ENCODE results near the gene CYBRD1. TPM values are rescaled to one million over a fixed set of nuclear protein-coding genes. Genes with fewer than 3 reads are reported as not detected.

Gene CYBRD1, protein sequence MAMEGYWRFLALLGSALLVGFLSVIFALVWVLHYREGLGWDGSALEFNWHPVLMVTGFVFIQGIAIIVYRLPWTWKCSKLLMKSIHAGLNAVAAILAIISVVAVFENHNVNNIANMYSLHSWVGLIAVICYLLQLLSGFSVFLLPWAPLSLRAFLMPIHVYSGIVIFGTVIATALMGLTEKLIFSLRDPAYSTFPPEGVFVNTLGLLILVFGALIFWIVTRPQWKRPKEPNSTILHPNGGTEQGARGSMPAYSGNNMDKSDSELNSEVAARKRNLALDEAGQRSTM
- 4.7 and 5.1 TPM in 2 replicates for total RNA-seq

DNA sequence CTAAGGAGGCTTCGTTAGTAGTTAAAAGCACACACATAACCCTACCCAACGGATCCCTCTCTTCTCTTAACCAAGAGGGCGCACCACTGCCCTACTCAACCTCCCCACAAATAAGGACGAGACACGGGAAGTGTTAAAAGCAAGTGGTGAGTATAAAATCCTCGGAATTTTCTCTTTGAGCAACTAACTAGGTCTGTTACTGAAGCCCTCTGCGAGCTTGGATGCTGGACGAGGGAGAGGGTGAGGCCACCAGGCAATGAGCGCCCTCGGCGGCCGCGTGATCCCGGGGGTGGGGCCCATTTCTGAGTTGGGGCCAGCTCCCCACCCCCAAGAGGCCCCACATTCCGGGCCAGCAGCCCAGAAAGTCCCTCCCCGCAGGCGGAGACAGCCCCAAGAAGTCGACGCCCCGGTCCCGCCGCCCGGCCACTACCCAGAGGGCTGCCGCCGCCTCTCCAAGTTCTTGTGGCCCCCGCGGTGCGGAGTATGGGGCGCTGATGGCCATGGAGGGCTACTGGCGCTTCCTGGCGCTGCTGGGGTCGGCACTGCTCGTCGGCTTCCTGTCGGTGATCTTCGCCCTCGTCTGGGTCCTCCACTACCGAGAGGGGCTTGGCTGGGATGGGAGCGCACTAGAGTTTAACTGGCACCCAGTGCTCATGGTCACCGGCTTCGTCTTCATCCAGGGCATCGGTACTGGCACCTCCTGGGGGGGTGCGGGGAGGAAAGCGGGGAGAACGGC is at the start of gene CYBRD1:
TSS of gene CYBRD1 (plus strand) at position 423 of the 736 bp plus-strand sequence. CDS start at position 495, 72 bp downstream.
- H3K4me1 Mint-ChIP-seq, result peaks cover 7% of the 10 kb centered on the region
- peak within 1 kb of the TSS; percentile 88 for H3K4me3 Mint-ChIP-seq
- H3K27ac Mint-ChIP-seq, result peak within 1 kb of the TSS; percentile 78
- peaks cover 46% of the 10 kb centered on the region for H3K27me3 Mint-ChIP-seq
- peak; percentile 71 for DNase-seq
- H3K36me3 Mint-ChIP-seq (ENCODE audit: low read depth), result no peaks in the 10 kb centered on the region
- intact Hi-C loops (cut with micrococcal nuclease), result loop anchor here (1.0 to 5.0 kb wide), 3 partner anchors 12 to 550 kb away; partner anchors contain the start of gene TLK1
- no peaks in the 10 kb centered on the region for H3K9me3 Mint-ChIP-seq

DNA sequence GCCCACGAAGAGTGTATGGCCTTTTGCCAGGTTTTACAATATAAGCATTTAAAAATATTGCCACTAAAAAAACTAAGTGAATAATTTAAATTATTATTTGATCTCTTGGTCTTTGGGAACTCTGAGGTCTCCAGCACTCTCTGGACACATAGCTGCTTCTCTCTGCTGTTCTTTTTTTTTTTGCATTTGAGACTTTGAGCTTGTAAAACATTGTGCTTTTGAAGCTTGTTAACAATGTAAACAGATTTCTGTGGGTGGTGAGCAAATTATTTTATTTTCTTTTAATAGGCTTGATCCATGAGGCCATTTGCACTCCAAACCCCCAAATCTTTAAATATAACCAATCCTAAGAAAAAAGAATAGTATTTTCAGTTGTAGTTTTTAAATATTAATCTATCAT is 46.3 kb upstream of the CYBRD1 start:
- Mint-ChIP-seq H3K4me3 (no peak overlapping the region), H3K27ac (no peak overlapping the region), H3K27me3 (no peaks in the 10 kb centered on the region), H3K9me3 (no peaks in the 10 kb centered on the region), H3K4me1 (peaks cover 7% of the 10 kb centered on the region), H3K36me3 (ENCODE audit: low read depth) (peaks cover 36% of the 10 kb centered on the region)
- DNase-seq, result no peak
- intact Hi-C loops (cut with micrococcal nuclease), result no loop called here

DNA sequence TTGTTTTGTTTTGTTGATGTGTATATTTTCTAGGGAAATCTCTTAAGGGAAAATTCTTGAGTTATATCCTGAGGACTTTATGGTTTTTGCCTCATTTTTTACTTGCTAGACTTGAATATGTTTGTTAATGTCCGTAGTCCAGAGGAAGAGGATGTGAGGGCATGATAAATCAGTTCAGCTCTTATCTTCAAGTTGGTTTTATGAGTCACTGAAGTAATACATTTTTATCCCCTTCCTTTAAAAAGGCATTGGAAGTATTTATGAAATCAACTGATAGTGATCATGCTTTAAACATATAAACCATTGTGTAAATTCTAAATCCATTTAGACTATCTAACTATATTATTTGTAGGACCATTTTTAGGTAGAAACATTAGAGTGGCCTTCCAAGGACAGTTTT is 43.9 kb upstream of the CYBRD1 start:
- no peak overlapping the region for H3K27ac Mint-ChIP-seq
- H3K4me3 Mint-ChIP-seq, result no peak overlapping the region
- DNase-seq, result no peak
- intact Hi-C loops (cut with micrococcal nuclease), result no loop called here
- H3K4me1 Mint-ChIP-seq, result peaks cover 9% of the 10 kb centered on the region
- H3K9me3 Mint-ChIP-seq, result no peaks in the 10 kb centered on the region
- H3K27me3 Mint-ChIP-seq, result no peaks in the 10 kb centered on the region
- H3K36me3 Mint-ChIP-seq (ENCODE audit: low read depth), result peaks cover 38% of the 10 kb centered on the region

DNA sequence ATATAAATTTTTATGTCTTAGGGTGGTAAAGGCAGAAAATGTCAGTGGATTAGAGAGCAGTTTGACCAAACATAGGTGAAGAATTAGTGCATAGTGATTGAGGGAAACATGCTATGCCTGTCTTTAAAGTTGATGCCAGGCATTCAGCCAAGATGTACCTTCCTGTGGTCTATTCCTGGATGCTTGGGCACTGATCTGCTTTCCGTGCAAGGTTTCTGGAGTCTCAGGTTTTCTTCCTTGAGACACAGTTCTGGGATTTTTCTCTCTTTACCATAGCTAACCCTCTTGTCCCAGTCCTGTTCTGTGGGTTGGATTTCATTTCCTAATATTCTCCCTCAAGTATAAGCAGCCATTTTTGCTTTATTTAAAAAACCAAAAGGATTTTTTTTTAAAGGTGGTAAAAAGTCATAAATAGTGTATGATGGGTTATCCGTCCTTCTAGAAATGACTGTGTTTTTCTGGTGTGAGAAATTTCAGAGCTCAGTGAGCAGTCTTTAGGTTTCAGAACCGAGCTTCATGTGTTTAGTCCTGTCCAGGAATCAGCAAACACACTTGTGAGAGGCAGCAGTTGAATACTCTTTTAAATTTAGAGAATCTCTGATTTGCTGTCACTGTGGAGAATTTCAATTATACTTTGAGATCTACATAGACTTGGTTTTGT is 43.0 kb upstream of the CYBRD1 start:
- H3K4me3 Mint-ChIP-seq, result no peak overlapping the region
- no peaks in the 10 kb centered on the region for H3K27me3 Mint-ChIP-seq
- intact Hi-C loops (cut with micrococcal nuclease), result no loop called here
- H3K4me1 Mint-ChIP-seq, result peaks cover 8% of the 10 kb centered on the region
- DNase-seq, result no peak
- no peaks in the 10 kb centered on the region for H3K9me3 Mint-ChIP-seq
- H3K27ac Mint-ChIP-seq, result no peak overlapping the region
- peaks cover 32% of the 10 kb centered on the region for H3K36me3 Mint-ChIP-seq (ENCODE audit: low read depth)

DNA sequence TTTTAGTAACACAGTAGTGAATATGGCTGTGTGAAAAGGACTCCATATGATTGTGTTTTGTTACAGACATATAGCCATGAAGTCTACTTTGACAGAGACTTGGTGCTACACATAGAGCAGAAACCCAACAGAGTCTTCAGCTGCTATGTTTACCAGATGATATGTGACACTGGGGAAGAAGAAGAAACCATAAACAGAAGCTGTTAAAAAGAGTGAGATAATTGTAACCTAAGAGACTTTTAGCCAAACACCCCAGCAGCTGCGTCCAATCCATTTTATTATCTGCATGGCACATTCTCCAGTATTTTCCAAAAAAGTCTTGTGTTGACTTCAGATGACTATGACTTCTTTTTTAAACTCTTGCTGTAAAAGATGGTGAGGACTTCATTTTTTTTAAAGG is 41.4 kb upstream of the CYBRD1 start:
- H3K27ac Mint-ChIP-seq, result no peak overlapping the region
- H3K27me3 Mint-ChIP-seq, result no peaks in the 10 kb centered on the region
- peaks cover 33% of the 10 kb centered on the region for H3K36me3 Mint-ChIP-seq (ENCODE audit: low read depth)
- intact Hi-C loops (cut with micrococcal nuclease), result no loop called here
- H3K9me3 Mint-ChIP-seq, result no peaks in the 10 kb centered on the region
- H3K4me1 Mint-ChIP-seq, result peaks cover 13% of the 10 kb centered on the region
- DNase-seq, result no peak
- H3K4me3 Mint-ChIP-seq, result no peak overlapping the region

DNA sequence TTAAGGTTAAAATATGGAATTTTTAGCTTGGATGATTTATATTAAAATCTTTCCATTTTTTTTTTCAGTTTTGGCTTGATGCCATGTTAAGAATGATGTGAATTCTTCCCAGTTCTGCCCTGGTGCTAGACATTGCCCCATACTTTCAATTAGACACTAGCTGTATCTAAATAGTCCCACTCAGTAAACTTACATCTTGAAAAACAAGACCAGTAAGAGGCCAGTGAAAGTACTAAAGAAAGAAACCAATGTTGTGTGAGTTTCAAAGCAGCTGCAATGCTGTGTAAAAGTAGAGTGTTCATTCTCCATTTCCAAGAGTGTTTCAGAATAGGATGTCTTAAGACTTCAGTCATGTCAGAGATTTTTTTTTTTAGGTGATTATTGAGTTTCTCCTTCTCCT is 40.0 kb upstream of the CYBRD1 start:
- no peaks in the 10 kb centered on the region for H3K27me3 Mint-ChIP-seq
- H3K36me3 Mint-ChIP-seq (ENCODE audit: low read depth), result peaks cover 32% of the 10 kb centered on the region
- no peak overlapping the region for H3K27ac Mint-ChIP-seq
- intact Hi-C loops (cut with micrococcal nuclease), result no loop called here
- no peaks in the 10 kb centered on the region for H3K9me3 Mint-ChIP-seq
- H3K4me1 Mint-ChIP-seq, result peaks cover 13% of the 10 kb centered on the region
- no peak for DNase-seq
- H3K4me3 Mint-ChIP-seq, result no peak overlapping the region

DNA sequence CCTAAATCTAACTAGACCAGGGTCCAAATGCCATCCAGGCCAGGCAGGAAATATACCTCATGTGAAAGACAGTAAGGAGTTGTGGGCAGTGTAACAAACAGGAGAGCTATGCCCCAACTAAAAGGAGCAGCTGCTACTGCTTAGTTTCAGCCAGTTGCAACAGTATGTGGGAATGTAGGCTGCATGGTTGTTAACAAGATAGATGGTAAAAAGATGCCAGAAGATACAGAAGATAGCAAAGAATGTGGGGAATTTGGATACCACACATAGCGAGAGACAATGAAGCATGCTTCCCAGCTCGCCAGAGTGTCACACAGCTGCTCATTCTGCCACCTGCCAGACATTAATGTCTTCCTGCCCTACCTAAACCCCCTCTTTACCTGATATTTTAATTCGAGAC is 39.4 kb upstream of the CYBRD1 start:
- no peak for DNase-seq
- Mint-ChIP-seq H3K4me3 (no peak overlapping the region), H3K27ac (no peak overlapping the region), H3K27me3 (no peaks in the 10 kb centered on the region), H3K9me3 (no peaks in the 10 kb centered on the region), H3K4me1 (peaks cover 13% of the 10 kb centered on the region), H3K36me3 (ENCODE audit: low read depth) (peaks cover 27% of the 10 kb centered on the region)
- intact Hi-C loops (cut with micrococcal nuclease), result no loop called here

DNA sequence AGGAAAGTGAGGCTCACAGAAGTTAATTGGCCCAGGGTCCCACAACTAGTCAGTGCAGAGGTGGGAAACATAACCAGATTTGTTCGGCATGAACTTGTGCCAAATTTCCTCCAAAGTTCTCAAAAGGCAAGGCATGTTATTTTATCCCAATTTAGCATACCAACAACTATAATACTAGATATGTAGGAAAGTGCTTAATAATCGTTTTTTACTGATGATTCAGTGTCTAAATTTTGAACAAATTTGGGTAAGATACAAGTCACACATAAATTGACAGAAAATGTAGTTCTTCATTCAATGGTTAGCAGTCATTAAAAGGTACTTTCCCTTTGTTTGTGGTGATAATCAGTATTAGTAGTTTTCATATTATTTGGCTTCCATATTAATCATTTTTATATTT is 38.5 kb upstream of the CYBRD1 start:
- no peak overlapping the region for H3K27ac Mint-ChIP-seq
- no peak overlapping the region for H3K4me3 Mint-ChIP-seq
- DNase-seq, result no peak
- intact Hi-C loops (cut with micrococcal nuclease), result no loop called here
- no peaks in the 10 kb centered on the region for H3K27me3 Mint-ChIP-seq
- H3K36me3 Mint-ChIP-seq (ENCODE audit: low read depth), result peaks cover 24% of the 10 kb centered on the region
- peaks cover 13% of the 10 kb centered on the region for H3K4me1 Mint-ChIP-seq
- H3K9me3 Mint-ChIP-seq, result no peaks in the 10 kb centered on the region

DNA sequence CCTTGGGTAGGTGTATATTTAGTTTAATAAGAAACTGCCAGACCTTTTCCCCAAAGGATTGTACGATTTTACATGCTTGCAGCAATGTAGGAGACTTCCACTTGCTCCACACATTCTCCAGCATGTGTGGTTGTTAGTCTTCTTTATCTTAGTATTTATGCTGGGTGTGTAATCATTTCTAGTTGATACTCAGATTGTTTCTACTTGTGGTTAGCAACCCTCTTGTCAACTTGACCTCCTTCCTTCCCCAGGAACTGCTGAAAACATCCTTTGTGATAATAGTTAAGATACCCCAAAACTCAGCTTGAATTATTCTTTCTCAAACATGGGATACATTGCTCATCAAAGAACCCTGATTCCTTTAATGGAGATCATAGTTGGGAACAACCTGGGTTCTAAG is 37.2 kb upstream of the CYBRD1 start:
- no peaks in the 10 kb centered on the region for H3K27me3 Mint-ChIP-seq
- peak overlapping the region; percentile 32 for H3K27ac Mint-ChIP-seq
- H3K4me3 Mint-ChIP-seq, result no peak overlapping the region
- DNase-seq, result no peak
- intact Hi-C loops (cut with micrococcal nuclease), result no loop called here
- no peaks in the 10 kb centered on the region for H3K9me3 Mint-ChIP-seq
- H3K4me1 Mint-ChIP-seq, result peaks cover 9% of the 10 kb centered on the region
- peaks cover 20% of the 10 kb centered on the region for H3K36me3 Mint-ChIP-seq (ENCODE audit: low read depth)

DNA sequence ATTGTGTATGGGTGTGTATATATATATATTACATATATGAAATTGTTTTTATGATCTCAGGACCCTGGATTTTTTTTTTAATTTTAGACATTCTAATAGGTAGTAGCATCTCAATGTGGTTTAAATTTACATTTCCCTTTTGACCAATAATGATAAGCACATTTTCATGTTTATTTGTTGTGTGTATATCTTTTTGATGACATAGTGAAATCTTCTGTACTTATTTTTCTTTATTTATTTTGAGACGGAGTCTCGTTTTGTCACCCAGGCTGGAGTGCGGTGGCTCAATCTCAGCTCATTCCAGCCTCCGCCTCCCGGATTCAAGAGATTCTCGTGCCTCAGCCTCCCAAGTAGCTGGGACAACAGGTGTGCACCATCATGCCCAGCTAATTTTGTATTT is 35.1 kb upstream of the CYBRD1 start:
- Mint-ChIP-seq H3K4me1 (peaks cover 7% of the 10 kb centered on the region), H3K9me3 (no peaks in the 10 kb centered on the region), H3K27me3 (no peaks in the 10 kb centered on the region), H3K27ac (no peak overlapping the region), H3K4me3 (no peak overlapping the region), H3K36me3 (ENCODE audit: low read depth) (peaks cover 13% of the 10 kb centered on the region)
- DNase-seq, result no peak
- intact Hi-C loops (cut with micrococcal nuclease), result no loop called here

DNA sequence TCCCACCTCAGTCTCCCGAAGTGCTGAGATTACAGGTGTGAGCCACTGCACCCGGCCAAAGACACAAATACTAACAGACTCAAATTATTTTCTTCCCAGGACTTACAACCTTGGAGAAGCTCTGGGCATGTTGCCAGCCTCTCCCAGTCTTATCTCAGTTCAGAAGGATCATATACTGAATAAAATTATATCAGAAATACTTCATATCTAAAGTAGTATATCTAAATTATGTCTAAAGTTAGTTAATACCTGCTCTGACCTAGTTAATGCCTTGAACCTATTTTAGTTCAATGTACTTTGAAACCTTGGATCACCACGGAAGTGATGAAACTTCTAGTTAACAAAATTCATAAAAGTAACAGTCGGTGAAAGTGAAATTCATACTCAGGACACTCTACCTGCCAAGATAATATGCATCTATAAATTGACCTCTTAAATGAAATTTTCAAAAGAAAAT is 34.4 kb upstream of the CYBRD1 start:
- peaks cover 8% of the 10 kb centered on the region for H3K36me3 Mint-ChIP-seq (ENCODE audit: low read depth)
- no peak for DNase-seq
- intact Hi-C loops (cut with micrococcal nuclease), result no loop called here
- no peak overlapping the region for H3K4me3 Mint-ChIP-seq
- no peaks in the 10 kb centered on the region for H3K9me3 Mint-ChIP-seq
- H3K27ac Mint-ChIP-seq, result no peak overlapping the region
- H3K27me3 Mint-ChIP-seq, result no peaks in the 10 kb centered on the region
- H3K4me1 Mint-ChIP-seq, result peaks cover 7% of the 10 kb centered on the region

DNA sequence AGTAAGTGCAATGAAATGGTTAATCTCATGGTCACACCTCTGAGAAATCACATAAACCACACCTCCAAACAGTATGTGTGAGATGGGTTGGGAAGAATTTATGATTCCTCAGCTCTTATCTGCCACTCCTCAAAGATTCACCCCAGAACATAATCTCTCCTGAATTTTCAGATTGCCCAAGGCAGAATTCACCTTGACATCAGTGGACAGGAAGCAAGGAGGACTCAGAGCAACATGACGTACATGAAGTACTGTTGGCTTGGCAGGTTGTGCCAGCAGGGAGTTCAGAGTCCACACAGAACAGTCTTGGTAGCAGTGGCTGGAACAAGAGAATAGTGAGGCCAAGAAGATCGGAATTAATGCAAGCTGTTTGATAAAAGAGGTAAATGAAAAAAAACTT is 31.7 kb upstream of the CYBRD1 start:
- Mint-ChIP-seq H3K9me3 (no peaks in the 10 kb centered on the region), H3K4me3 (no peak overlapping the region), H3K27me3 (no peaks in the 10 kb centered on the region), H3K27ac (no peak overlapping the region), H3K36me3 (ENCODE audit: low read depth) (no peaks in the 10 kb centered on the region), H3K4me1 (no peaks in the 10 kb centered on the region)
- DNase-seq, result no peak
- intact Hi-C loops (cut with micrococcal nuclease), result no loop called here

DNA sequence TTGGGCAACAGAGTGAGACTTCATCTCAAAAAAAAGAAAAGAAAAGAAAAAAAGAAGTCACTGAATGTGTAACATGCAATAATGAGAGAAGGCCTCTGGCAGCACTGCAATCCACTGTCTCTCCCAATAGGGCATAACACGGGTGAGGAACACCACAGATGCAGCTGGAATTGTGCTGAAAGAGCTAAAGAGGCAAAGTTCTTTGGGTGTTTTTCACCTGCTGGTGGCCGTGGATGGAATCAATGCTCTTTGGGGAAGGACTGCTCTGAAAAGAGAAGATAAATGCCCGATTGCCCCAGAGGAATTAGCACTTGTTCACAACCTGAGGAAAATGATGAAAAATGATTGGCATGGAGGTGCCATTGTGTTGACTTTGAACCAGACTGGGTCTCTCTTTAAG is 31.0 kb upstream of the CYBRD1 start:
- Mint-ChIP-seq H3K36me3 (ENCODE audit: low read depth) (no peaks in the 10 kb centered on the region), H3K4me1 (no peaks in the 10 kb centered on the region), H3K27ac (no peak overlapping the region), H3K27me3 (no peaks in the 10 kb centered on the region), H3K4me3 (no peak overlapping the region), H3K9me3 (no peaks in the 10 kb centered on the region)
- DNase-seq, result no peak
- intact Hi-C loops (cut with micrococcal nuclease), result no loop called here

DNA sequence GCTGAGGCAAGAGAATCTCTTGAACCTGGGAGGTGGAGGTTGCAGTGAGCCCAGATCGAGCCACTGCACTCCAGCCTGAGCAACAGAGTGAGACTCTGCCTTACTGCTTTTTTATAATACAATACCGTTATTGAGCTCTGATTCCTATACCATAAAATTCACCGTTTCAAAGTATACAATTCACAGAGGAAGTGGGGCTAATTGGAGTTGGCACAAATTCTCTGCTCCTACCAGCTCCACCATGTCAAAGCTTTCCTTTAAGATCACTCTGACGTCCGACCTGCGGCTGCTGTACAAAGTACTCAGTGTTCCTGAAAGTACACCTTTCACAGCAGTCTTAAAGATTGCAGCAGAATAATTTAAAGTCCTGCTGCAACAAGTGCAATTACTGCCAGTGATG is 29.6 kb upstream of the CYBRD1 start:
- Mint-ChIP-seq H3K36me3 (ENCODE audit: low read depth) (no peaks in the 10 kb centered on the region), H3K27me3 (no peaks in the 10 kb centered on the region), H3K9me3 (no peaks in the 10 kb centered on the region), H3K4me1 (no peaks in the 10 kb centered on the region), H3K4me3 (no peak overlapping the region), H3K27ac (no peak overlapping the region)
- DNase-seq, result no peak
- intact Hi-C loops (cut with micrococcal nuclease), result no loop called here

Measured in activated CD4-positive, alpha-beta T cell treated with anti-CD3 and anti-CD28 coated beads, Interleukin-2, amount 10 ng/mL, durations not matched to agents 24 days and 14 days (primary cell).